ENCODE measurements around the gene SMAD3.

Gene SMAD3

DNA sequence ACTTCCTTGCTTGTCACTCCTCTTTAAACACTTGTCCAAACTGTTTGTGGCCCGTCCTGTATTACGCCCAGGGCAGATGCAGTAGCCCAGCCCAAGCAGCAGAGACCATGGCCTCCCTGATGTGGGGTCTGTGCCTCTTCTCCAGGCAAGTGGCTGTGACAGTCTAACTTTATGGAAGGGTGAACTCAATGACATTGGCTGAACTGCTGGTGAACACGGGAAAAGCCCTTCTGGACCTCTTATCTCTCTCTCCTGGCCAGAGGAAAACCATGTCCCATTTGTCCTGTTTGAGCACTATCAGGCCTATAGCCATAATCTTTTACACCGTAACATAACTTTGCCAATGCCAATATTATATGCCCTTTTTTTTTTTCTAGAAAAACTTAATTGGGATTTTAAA is 67.6 kb downstream of the SMAD3 start:
- DNase-seq = no peak

DNA sequence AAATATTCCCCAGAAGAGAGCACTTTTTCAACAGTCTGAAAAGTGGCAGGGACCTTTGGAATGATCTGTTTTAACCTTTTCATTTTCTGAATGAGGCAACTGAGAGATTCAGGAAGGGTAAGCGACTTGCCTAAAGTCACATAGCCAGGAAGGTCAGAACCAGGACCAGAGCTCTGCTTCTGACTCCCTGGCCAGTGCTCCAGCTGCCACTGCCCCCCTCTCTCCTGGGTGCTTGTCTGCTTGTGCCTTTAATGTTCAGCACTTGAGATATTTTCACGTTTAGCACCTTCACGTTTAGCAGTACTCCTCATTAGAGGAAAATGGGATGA is 68.3 kb downstream of the SMAD3 start:
- DNase-seq = no peak

DNA sequence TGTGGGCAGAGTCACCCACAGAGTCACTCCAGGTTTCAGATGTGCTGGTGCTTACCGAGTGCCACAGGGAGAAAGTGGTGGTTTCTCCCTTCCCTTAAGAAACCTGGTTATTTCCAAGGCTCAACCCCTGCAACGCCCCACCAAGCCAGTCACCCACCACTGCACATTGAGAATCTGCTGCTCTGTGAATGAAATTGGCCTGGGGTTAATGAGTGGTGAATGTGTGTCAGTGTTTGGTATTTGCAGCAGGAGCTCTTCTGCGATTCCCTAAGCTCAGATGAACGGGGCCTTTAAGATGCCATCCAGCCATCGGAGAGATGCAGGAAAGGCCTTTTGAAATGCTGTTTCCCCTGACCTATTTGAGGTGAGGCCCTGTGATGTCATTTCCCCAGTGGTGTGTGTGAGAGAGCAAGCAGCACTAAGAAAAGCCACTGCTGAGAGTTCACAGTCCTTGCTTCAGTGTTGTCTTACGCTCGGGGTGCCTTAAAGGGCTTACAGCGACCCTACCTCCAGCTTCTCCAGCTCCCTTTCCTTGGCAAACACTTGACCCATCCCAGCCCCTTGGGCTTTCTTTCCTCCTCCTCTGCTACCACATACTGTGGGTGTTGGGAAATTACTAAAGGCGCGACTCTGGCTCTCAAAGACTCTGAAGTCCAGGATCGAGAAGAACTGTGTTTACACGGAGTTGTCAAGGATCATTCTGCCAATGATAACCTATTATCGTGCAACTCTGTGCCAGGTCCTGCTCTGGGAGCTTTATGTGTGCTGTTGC is 68.9 kb downstream of the SMAD3 start:
- peak in 1 of 2 experiments; percentile 25 for DNase-seq

DNA sequence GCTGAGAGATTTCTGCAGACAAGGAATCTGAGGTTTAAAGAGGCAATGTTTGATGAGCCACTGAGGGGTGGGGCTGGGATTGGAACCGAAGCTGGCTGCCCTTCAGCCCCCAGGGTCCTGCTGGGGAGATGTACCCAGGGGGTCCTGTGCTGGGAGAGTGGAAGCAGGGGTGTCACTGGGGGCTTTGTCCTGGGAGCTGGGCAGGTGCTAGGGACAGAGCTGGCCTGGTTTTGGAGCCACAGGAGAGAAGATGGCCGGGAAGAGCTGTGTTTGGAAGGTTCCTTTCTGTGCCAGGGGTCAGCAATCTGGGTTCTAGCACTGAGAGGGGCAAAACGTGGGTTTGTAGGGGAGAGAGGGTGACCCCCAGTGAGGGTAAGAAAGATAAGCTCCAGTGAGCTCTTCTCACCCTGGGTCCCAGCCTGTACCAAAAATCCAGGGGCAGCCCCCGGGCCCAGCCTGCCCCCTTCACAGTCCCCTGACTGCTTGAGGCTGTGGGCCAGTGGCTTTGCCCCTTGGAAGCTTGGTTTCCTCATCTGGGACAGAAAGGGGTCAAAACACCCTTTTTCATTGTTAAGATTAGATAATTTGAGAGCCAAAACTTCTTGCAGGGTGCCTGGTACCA is 69.6 kb downstream of the SMAD3 start:
- no peak for DNase-seq

DNA sequence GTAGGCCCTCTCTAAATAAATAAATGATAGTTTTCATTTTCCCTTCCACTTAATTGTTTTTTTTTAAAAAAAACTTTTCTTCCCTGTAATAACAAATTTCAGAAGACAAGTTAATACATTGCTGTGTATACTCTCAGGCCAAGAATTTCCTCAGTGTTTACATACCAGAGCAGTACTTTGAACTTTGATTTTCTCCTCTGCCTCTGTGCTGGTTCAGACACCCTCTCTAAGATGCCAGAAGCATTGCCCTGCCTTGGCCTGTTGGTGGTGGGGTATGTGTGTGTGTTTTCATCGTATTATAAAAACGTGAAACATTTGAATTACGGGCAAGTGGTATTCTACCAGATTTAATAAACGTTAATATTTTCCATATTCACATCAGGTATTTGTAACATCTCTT is 70.1 kb downstream of the SMAD3 start:
- no peak for DNase-seq

DNA sequence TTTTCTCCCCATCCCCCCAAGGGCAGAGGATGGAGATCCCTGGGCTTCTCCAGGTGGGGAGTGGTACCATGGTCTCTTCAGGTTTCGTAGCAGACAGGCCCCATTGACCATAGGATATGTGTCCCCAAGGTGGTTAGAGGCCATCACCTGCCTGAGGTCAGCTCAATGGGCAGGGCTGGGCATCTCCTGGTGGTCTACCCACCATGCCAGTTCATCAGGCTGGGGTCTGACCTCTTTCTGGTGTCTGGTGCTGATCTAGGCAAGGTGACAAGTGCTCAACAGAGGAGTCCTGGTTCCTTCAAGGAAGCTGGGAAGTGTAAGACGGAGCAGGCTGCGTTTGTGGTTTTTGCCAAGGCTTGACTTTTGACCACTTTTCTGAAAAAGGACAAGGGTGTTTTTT is 71.4 kb downstream of the SMAD3 start:
- no peak for DNase-seq

DNA sequence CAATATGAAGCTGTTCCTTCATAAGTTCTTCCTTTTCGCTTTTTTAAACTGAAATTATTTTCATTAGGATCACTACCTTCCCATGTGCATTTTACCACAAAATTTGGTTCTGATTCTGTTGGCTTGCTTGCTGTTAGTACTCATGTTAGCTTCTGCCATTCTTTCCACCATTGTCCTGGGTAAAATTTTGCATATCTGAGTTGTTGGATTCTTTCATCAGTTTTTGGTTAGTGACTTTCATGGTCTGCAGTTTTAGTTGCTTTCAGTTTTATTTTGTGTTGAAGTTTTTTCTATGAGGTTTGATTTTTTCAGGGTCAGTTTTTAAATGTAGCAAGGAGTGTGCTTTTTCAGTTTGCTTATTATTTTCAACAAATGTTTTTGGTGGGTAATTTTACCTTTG is 71.9 kb downstream of the SMAD3 start:
- no peak for DNase-seq

DNA sequence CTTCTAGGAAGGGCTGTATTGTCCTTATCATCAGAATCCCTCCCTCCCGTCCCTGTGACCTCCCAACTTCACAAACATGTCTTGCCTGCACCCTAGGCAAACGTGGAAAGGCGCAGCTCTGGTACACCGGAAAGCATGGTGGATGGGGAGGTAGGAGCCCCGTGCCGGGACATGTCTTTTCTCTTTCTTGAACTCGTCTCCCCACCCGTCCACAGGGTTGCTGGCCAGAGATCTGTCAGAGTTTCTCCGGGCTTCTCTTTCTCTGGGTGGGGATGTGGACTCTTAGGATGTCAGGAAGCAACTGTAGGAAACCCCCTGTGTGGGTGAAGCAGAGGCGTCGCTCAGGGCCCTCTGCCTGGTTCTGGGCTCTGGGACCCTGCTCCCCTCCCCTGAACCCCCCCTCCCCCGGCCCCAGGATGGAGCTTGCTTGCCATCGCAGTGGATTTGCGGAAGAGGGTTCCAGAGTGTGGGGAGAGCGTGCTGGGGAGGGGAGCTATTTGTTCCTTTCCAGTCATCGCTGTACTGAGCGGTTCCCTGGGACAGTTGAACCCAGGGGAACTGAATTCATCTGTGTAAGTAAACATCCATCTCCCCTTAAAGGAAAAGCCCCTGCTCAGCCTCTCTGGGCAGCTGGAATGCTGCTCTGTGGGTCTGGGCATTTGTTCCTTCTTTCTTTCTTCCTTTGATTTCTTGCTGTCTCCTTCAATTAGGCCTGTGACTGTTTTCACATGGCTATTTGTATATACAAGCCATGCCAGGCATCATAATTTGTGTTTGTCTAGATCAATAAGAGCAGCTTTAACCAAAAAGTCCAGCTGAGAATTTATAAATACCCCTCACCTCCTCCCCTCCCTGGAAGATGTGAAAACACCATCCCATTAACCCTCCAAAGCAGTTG is 72.8 kb downstream of the SMAD3 start:
- DNase-seq = no peak

DNA sequence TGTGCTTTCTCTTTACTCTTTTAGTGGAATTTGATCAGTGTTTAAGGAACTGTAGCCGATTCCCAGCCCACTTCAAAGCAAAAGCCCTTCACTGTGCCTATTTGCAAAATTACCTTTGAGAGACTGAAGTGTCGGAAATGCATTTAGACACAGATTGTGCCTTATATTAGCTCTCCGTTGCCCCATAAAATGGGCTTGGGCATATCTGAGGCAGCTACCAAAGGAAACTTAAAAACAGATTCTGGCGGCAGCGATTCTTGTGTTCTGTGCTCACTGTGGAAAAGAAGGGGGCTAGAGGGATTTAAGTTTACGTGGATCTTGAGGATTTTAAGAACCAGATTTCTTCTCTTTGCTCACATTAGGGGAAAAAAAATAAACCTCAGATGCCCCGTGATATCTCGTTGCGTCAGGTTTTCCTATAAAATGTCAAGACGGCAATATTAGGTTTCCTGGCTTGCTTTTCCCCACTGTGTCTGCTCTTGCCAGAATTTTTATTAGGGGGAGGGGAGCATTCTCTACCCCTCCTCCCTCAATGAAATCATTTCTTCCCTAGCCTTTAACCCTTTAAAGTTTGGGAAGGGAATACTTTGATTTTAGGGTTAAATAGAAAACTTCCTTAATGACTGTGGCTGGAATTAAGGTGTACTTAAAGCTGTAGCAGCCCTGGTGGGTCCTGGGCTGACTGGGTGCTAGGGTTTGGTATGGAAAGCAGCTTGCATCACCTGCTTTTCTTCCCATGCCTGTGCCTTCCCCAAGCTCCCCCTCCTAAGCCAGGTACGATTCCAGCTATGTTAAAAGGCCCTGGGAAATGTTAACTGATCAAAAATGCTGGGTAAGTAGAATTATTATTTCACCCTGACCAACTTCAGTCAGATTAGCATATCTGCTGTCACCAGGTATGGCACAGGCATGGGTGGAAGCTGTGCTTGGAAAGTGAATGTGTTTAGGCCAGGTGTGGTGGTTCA is 73.8 kb downstream of the SMAD3 start:
- DNase-seq = no peak

DNA sequence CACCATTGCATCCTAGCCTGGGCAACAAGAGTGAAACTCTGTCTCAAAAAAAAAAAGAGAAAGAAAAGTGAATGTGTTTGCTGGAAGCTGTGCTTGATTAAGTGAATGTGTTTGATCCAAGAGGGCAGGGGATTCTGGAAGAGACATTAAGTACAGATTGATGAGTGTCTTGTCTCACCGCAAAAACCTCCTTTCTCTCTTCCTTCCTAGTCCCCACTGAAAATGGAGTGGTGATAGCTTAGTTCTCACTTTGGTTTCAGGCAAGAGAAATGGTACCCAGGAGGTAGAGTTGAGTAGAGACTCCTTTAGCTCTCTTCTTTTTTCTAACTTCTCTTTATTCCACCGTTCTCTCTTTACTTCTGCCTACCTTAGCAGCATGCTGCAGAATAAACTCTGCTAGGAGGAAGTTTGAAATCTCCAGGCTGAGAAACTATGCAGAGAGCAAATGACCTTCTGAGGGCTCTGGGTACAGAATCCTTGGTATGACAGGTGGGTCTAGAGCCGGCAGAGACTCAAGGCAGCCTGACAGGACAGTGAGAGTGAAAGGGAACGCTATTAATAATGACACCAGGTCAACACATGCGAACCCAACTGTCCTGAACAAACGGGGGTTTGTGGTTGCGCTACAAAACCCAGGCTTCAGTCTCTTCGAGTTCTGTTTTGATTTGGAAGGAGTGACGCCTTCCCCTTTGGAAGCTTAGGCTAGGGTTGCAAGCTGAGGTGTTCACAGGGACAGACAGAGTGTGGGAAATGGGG is 74.9 kb downstream of the SMAD3 start:
- DNase-seq = no peak

DNA sequence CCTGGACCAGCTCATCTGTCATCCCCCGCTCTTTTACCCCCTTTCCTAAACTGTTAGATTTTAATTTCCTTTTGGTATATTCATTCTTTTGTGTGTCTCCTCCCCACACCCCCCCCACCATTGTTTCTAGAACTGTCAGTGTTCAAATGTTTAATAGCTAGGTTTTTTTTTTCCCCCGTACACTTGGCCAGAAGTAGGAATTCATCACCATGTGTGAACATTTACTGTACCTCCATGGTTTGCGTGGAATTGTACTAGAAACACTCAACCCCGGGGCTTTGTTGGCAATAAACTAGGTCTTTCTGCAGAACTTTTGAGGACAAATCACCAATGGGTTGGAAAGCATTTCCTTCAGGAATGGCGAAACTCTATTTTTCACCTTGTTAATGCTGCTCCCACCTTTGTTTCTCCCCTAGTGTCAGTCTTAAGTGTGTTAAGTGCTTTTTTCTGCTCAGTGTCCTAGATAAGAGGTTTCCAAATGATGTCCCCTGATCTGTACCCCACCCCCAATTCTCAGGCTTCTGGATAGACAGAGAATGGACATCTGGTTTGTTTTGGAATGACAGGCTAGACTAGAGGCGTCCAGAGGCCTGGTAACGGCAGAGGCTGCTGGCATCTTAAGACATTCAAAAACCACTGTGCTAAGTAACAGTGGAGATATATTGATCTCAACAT is 76.8 kb downstream of the SMAD3 start:
- no peak for DNase-seq

DNA sequence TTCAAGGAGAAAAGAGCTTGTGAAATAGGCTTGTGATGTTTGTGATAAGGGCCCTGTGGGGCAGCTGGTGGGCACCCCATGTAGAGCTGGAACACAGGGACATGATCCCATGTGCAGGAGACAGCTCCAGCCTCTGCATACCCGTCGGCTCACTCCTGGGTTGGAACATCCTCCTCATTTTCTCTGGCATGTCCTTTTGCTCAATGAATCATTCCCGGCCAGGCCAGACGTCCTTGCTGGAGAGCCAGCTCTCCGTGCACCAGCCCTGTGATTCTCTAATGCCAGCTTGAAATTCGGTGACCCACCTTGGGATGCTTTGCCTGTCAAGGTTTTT is 77.3 kb downstream of the SMAD3 start:
- no peak for DNase-seq

DNA sequence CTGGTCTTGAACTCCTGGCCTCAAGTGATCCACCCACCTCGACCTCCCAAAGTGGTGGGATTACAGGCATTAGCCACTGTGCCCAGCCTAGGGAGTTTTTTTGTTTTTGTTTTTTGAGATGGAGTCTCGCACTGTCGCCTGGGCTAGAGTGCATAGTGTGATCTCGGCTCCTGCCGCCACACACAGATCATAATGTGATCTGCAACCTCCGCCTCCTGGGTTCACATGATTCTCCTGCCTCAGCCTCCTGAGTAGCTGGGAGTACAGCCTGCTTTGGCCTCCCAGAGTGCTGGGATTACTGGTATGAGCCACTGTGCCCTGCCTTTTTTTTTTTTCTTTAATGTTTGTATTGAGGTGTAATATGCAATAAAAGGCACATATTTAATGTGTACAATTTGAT is 78.2 kb downstream of the SMAD3 start:
- DNase-seq = no peak

DNA sequence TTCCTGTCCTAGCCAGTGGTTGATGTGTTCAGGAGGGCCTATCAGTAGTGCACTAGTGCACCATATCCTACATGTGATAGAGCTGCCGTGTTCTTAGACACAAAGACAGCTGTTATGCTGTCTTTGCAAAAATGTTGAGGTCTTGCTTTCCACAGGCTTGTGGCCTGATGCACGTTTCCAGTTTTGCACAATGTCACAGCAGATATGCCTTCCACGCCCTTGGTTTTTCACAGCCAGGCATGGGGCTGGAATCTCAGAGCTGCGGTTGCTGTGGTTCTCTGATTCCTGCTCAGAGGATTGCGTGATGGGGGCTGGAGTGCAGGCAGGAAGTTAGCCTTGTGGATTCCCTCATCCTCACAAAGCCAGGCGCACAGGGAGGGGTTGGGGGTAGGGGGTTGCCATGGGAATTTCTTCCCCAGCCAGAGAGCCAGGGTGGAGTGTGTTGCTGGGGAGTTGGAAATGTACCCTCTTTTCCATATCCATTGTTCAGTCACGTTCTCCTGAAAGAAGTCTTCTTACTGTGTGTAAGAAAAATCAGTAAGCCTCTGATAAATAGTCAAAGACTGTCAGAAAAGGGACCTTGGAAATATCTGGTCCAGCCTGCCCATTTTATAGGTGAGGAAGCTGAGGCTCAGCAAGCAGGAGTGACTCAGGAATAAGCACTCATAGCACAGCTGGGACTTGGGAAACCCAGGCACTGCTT is 79.4 kb downstream of the SMAD3 start:
- DNase-seq = no peak

DNA sequence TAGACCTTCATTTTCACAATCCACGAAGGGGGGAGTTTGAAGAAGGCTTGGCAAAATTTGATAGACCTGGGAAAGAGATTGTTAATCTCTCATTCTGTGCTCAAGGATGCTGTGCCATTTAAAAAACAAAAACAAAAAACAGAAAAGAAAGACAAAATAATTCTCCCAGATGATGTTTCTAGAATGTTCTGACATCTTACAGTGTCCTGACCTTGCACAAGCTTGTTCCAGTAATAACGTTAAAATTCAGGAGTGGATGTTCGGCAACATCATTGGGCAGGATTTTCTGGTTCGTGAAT is 79.9 kb downstream of the SMAD3 start:
- DNase-seq = no peak

DNA sequence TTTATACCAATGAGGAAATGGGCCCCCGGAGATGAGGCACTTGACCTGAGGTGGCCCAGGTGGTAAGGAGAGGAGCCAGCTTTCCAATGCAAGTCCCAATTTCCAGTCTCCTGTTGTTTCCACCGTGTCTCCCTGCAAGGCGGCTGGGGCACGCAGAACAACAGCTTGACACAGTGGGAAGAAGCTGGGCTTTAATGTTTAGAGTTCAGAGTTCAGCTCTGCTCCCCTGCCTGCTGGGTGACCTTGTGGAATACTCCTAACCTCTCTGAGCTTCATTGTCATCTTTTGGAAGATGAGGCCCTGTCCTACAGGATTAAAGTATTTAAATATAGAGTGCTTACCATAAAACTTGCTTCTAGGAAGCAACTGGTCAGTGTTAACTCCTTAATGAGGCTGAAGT is 80.3 kb downstream of the SMAD3 start:
- no peak for DNase-seq

DNA sequence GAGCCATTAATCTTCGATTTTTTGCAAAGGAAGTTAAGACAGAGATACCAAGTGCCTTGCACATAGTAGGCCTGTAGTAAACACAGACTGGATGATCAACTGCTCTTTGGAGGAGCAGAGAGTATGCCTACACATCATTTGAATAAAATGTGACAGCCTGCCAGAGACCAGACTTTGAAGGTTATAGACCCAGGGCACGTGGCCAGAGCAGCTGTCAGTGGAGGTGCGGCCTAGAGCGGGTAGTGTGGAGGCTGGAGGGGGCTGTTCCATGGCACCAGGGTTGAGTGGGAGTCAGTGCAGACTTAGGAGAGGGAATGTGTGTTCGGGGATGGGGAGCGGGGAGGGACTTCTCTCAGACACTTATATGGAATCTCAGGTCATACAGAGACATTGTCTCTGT is 80.8 kb downstream of the SMAD3 start:
- DNase-seq = no peak

DNA sequence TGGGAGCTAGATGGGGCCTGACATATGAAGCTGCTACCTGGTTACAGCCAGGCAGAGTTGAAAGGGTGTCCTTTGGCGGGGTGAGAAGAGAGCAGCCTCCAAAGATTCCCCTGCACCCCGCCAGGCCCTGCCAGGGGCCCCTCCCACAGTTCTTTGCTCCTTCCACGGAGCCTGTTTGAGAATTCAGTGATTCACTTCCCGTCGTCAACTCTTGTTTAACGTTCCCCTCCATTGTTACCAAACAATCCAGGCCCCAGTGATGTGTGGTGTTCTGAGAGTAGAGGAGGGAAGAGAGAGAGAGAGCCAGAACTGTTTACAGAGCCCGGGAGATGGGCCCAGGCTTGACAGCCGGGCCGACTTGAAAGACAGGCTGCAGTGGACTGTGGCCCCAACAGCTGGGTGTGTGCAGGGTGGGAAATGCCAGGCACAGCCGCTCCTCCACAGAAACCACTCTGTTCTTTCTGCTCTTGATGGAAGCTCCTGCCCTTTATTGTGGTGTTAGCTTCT is 81.5 kb downstream of the SMAD3 start:
- no peak for DNase-seq

DNA sequence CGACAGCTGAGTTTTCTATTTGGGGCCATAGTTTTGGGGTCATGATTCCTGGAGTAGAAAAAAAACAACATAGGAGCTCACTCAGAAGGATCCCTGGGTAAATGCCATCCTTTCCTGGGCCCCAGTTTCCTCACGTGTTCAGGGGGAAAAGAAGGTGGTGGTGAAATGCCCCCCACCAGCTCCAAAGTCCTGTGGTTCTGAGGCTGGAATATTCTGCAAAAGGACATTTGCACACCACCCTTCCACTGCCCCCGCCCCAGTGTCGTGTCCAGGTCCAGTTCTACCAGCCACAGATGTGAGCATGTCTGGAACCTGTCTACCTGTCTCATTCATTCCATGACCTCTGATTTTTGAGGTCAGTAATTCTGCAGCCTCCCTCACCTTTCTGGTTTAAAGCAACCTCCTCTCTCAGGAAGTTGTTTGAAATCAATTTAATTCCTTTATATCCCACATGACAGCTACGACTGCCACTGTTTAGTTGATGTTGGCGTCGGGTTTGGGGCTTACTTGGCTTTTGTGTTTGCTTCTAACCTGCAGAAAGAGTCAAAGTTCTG is 82.1 kb downstream of the SMAD3 start:
- no peak for DNase-seq

DNA sequence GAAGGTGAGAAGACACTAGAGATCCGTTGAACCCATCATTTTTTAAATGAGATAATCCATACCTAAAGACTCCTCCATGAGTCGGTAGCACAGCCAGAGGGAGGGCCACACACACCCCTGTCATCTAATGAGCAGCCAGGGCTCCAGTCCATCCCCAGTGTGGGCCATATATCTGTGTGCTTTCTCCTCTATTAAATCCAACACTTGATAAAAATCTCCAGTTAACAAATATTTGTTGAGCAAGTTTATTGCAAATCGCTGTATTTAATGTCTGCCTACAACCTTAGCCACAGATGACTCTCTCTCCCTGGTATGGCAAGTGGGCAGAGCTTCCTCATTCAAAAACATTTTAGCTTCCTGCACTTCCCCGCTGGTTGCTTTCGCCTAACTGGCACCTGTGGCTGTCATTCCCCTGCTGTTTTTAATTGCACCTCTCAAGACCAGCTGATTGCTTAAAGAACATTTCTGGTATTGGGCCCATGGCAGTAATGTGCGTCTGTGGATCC is 82.8 kb downstream of the SMAD3 start:
- peak; percentile 74 to 75 for DNase-seq
